ENCODE data around the gene SMCR8. TPM values are rescaled to one million over a fixed set of nuclear protein-coding genes. Genes with fewer than 3 reads are reported as not detected.

The SMCR8 gene
- total RNA-seq, result 10 to 100 TPM; 10.9 to 13.0 (median 11.9) TPM

GRCh38 chr17:18314731-18315561 is at the start of gene SMCR8, which contains the start of gene TOP3A:
SMCR8 (plus strand) TSS chr17:18315293; CDS start chr17:18315790, 497 bp downstream.
TOP3A (minus strand) TSS chr17:18314994; CDS start chr17:18314778, 216 bp downstream.
- Histone ChIP-seq H3K9me3 (no peaks in the 10 kb centered on the region), H3K4me1 (peaks cover 49 to 74% (median 60%) of the 10 kb centered on the region in 3 donors), H3K27ac (peak within 1 kb of the TSS; percentile 90 to 93 (median 90)), H3K36me3 (peaks cover 0 to 61% (median 3%) of the 10 kb centered on the region in 3 donors), H3K4me3 (peak within 1 kb of the TSS; percentile 69 to 92 (median 88)), H3K27me3 (no peaks in the 10 kb centered on the region)
- WGBS, 2 donors, result 1% methylated on average over 31 to 38 of the region's 78 CpGs
- intact Hi-C loops (cut with DNase I), result no loop called here
- peak in 2 of 4 donors; percentile 13 to 55 for TF ChIP-seq POLR2A (IDR thresholded peaks at IDR 0.05)
- TF ChIP-seq CTCF (IDR thresholded peaks at IDR 0.05), result peak in 3 of 6 experiments; percentile 9 to 21 (median 11)
- DNase-seq, result peak; percentile 95

- H3K36me3 ChIP-seq, result peaks cover 10 to 44% (median 20%) of the 10 kb centered on the region in 3 donors
- no peaks in the 10 kb centered on the region for H3K9me3 ChIP-seq
- no peak for DNase-seq
- no peak for TF ChIP-seq CTCF (IDR thresholded peaks at IDR 0.05)
- no peak for TF ChIP-seq POLR2A (IDR thresholded peaks at IDR 0.05)
- WGBS, 2 donors, result 70 to 87% methylated on average over 2 to 6 of the region's 10 CpGs
- no peaks in the 10 kb centered on the region for H3K27me3 ChIP-seq
- H3K4me3 ChIP-seq, result no peak overlapping the region
- intact Hi-C loops (cut with DNase I), result no loop called here
- H3K27ac ChIP-seq, result no peak overlapping the region
- peaks cover 4 to 10% (median 5%) of the 10 kb centered on the region in 3 donors for H3K4me1 ChIP-seq
These were observed 47.7 kb upstream of the SMCR8 start for GRCh38 chr17:18267366-18267765.

GRCh38 chr17:18267927-18268711 is 47.0 kb upstream of the SMCR8 start:
- H3K4me3 ChIP-seq, result no peak overlapping the region
- intact Hi-C loops (cut with DNase I), result no loop called here

GRCh38 chr17:18270046-18270931 is 44.8 kb upstream of the SMCR8 start:
- 76 to 86% methylated on average over 6 to 12 of the region's 14 CpGs for WGBS, 2 donors
- no peaks in the 10 kb centered on the region for H3K27me3 ChIP-seq
- DNase-seq, result no peak
- H3K27ac ChIP-seq, result no peak overlapping the region
- H3K36me3 ChIP-seq, result peaks cover 1 to 40% (median 2%) of the 10 kb centered on the region in 3 donors
- H3K4me1 ChIP-seq, result peaks cover 0 to 4% (median 0%) of the 10 kb centered on the region in 3 donors
- no peaks in the 10 kb centered on the region for H3K9me3 ChIP-seq
- intact Hi-C loops (cut with DNase I), result no loop called here
- no peak for TF ChIP-seq POLR2A (IDR thresholded peaks at IDR 0.05)
- no peak for TF ChIP-seq CTCF (IDR thresholded peaks at IDR 0.05)
- no peak overlapping the region for H3K4me3 ChIP-seq

More at GRCh38 chr17:18267927-18268711, 47.0 kb upstream of the SMCR8 start:
- H3K27me3 ChIP-seq, result no peaks in the 10 kb centered on the region
- no peak for DNase-seq
- TF ChIP-seq CTCF (IDR thresholded peaks at IDR 0.05) (no peak), POLR2A (IDR thresholded peaks at IDR 0.05) (no peak)
- peaks cover 10 to 41% (median 20%) of the 10 kb centered on the region in 3 donors for H3K36me3 ChIP-seq
- WGBS, 2 donors, result 47% methylated on average over 5 to 14 of the region's 14 CpGs
- no peaks in the 10 kb centered on the region for H3K9me3 ChIP-seq
- H3K4me1 ChIP-seq, result peaks cover 0 to 4% (median 0%) of the 10 kb centered on the region in 3 donors
- H3K27ac ChIP-seq, result no peak overlapping the region
